Loucy (cell line): ENCODE measurements around the gene SRPRB.

Experiments used
- H2AFZ ChIP-seq: fragments of 200-600 bp; sonication (generic); 2 replicates; pipeline ENCODE4 v1.6.0; 2016; ENCODE audit warnings: antibody characterized with exemption, mild to moderate bottlenecking, low read length, moderate library complexity
- H3F3A ChIP-seq: fragments of 200-600 bp; 2 replicates; pipeline ENCODE4 v1.6.0; 2016; ENCODE audit warnings: antibody characterized with exemption, low read depth, mild to moderate bottlenecking
- H3K27me3 ChIP-seq: fragments of 200-600 bp; sonication (generic); 2 replicates; pipeline ENCODE4 v1.6.1; 2014; ENCODE audit warnings: low read length, mild to moderate bottlenecking; ENCODE audit not compliant: insufficient read depth, poor library complexity, severe bottlenecking
- H3K36me3 ChIP-seq: fragments of 200-600 bp; sonication (generic); 2 replicates; pipeline ENCODE4 v1.6.1; 2016; ENCODE audit warnings: low read length; ENCODE audit not compliant: insufficient read depth
- H3K4me1 ChIP-seq: fragments of 200-600 bp; sonication (generic); 2 replicates; pipeline ENCODE4 v1.5.1; 2014; ENCODE audit warnings: low read length, mild to moderate bottlenecking; ENCODE audit not compliant: insufficient read depth, poor library complexity, severe bottlenecking
- H3K4me2 ChIP-seq: fragments of 200-600 bp; sonication (generic); 2 replicates; pipeline ENCODE4 v1.6.0; 2014; ENCODE audit warnings: antibody characterized with exemption, low read length, low read depth, mild to moderate bottlenecking; ENCODE audit not compliant: poor library complexity, severe bottlenecking
- H3K4me3 ChIP-seq: fragments of 200-600 bp; sonication (generic); 2 replicates; pipeline ENCODE4 v1.5.1; 2014; ENCODE audit warnings: low read length, mild to moderate bottlenecking, mixed read lengths; ENCODE audit not compliant: poor library complexity, severe bottlenecking
- H3K79me2 ChIP-seq: fragments of 200-600 bp; sonication (generic); 2 replicates; pipeline ENCODE4 v1.6.1; 2014; ENCODE audit warnings: low read length; ENCODE audit not compliant: insufficient read depth
- H3K9ac ChIP-seq: fragments of 200-600 bp; sonication (generic); 2 replicates; pipeline ENCODE4 v1.6.0; 2014; ENCODE audit warnings: mild to moderate bottlenecking, low read depth, low read length, moderate library complexity; ENCODE audit not compliant: poor library complexity, severe bottlenecking
- H3K9me2 ChIP-seq: fragments of 200-600 bp; sonication (generic); replicated peaks from 2 replicates; pipeline ENCODE4 v1.6.1; 2016; ENCODE audit warnings: low read depth, low read length, mixed read lengths
- H3K9me3 ChIP-seq: fragments of 200-600 bp; sonication (generic); 2 replicates; pipeline ENCODE4 v1.6.1; 2014; ENCODE audit warnings: mild to moderate bottlenecking, antibody characterized with exemption, low read length, low read depth; ENCODE audit not compliant: insufficient read depth
- H4K20me1 ChIP-seq: fragments of 200-600 bp; sonication (generic); 2 replicates; pipeline ENCODE4 v1.6.0; 2014; ENCODE audit warnings: antibody characterized with exemption, low read length, mild to moderate bottlenecking; ENCODE audit not compliant: insufficient read depth, poor library complexity, severe bottlenecking
- EZH2phosphoT487 ChIP-seq: fragments of 200-600 bp; IDR thresholded peaks from 2 replicates; pipeline ENCODE4 v1.6.1; 2018; ENCODE audit warnings: antibody characterized with exemption, mild to moderate bottlenecking, moderate library complexity, borderline replicate concordance
- TF ChIP-seq, protein P1 (sequence below): fragments of 200-600 bp; sonication (generic); conservative IDR thresholded peaks from 2 replicates; pipeline ENCODE4 v1.5.1; 2014; ENCODE audit warnings: mild to moderate bottlenecking, antibody characterized with exemption, low read length

The SRPRB gene

DNA sequence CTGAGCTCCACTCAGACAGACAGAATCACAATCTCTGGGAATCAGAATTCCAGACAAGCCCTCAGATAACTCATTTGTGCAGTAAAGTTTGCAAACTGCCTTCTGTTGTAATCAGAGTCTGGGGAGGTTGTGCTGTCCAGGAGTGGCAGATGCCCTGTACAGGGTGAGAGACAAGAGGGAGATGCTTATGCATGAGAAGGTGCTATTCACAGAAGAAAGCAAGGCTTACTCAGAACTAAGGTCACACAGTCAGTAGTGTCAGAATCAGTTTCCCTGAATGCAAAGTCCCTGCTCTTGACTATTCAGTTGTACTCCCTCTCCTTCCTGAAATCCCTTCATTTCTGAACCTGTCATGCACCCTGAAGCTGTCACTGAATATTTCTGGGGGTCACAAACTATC is 43.7 kb downstream of the SRPRB start:
- no peaks in the 10 kb centered on the region for H3K4me1 ChIP-seq
- H4K20me1 ChIP-seq, result no peaks in the 10 kb centered on the region
- H3K36me3 ChIP-seq, result no peaks in the 10 kb centered on the region
- H3K79me2 ChIP-seq, result no peaks in the 10 kb centered on the region
- H3K4me2 ChIP-seq, result no peak overlapping the region
- H3K27me3 ChIP-seq, result no peaks in the 10 kb centered on the region
- no peaks in the 10 kb centered on the region for H3K9me3 ChIP-seq
- no peak overlapping the region for H2AFZ ChIP-seq
- H3F3A ChIP-seq, result no peaks in the 10 kb centered on the region
- no peak overlapping the region for H3K4me3 ChIP-seq
- H3K9me2 ChIP-seq, result no peaks in the 10 kb centered on the region
- TF ChIP-seq, protein P1, sequence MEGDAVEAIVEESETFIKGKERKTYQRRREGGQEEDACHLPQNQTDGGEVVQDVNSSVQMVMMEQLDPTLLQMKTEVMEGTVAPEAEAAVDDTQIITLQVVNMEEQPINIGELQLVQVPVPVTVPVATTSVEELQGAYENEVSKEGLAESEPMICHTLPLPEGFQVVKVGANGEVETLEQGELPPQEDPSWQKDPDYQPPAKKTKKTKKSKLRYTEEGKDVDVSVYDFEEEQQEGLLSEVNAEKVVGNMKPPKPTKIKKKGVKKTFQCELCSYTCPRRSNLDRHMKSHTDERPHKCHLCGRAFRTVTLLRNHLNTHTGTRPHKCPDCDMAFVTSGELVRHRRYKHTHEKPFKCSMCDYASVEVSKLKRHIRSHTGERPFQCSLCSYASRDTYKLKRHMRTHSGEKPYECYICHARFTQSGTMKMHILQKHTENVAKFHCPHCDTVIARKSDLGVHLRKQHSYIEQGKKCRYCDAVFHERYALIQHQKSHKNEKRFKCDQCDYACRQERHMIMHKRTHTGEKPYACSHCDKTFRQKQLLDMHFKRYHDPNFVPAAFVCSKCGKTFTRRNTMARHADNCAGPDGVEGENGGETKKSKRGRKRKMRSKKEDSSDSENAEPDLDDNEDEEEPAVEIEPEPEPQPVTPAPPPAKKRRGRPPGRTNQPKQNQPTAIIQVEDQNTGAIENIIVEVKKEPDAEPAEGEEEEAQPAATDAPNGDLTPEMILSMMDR, result no peak
- no peak for TF ChIP-seq EZH2phosphoT487
- no peak overlapping the region for H3K9ac ChIP-seq

DNA sequence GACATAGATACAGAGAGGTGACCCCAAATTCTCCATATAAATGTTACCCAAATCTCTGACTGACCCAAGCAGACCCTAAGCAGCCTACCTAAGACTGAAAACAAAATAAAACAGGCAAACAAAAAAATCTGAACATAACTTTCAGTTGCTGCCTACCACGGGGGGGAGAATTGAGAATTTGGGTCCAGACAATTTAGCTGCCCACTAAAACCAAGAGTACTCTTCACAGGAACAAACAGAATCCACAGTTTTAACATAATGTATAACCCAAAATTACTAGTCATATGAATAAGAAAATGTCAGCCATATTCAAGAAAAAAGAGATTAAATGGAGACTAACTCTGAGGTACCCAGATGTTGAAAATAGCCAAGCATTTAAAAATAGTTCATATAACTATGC is 44.4 kb downstream of the SRPRB start:
- Histone ChIP-seq H3K27me3 (no peaks in the 10 kb centered on the region), H3K79me2 (no peaks in the 10 kb centered on the region), H3K4me2 (no peak overlapping the region), H3K36me3 (no peaks in the 10 kb centered on the region), H3K9ac (no peak overlapping the region), H3K9me2 (no peaks in the 10 kb centered on the region), H3K9me3 (no peaks in the 10 kb centered on the region), H3F3A (no peaks in the 10 kb centered on the region), H3K4me3 (no peak overlapping the region), H2AFZ (no peak overlapping the region), H4K20me1 (no peaks in the 10 kb centered on the region), H3K4me1 (no peaks in the 10 kb centered on the region)
- TF ChIP-seq EZH2phosphoT487, result no peak
- TF ChIP-seq, protein P1, result no peak

DNA sequence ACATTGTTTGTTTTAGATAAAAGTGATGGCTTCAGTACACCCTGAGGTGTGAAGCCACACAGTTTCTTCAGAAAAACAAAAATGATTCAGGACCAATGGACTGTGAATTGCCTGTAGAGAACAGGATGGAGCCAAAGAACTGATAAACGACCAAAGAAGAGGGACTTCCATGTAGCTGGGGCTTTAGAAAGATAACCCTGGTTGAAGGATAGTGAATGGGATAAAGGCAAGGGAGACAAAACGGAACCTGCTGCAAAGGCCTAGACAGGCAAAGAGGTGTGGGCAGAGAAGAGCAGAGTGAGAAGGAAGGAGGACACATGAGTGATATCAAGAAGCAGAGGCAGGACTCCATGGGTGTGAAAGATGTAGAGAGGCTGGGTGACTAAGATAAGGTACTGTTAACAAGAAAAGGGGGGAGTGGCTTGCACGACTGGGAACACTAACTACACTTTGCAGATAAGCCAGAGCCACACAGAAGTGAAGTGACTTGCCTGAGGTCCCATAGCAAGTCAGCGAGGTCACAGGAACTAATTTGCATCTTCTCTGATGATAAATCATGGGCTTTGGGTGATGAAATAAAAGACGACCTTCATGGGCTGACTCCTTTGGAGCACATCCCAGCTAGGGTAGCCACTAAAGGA is 45.8 kb downstream of the SRPRB start:
- Histone ChIP-seq H2AFZ (no peak overlapping the region), H3K9me2 (no peaks in the 10 kb centered on the region), H3K9ac (no peak overlapping the region), H3F3A (no peaks in the 10 kb centered on the region), H3K27me3 (no peaks in the 10 kb centered on the region), H3K4me3 (no peak overlapping the region), H4K20me1 (no peaks in the 10 kb centered on the region), H3K9me3 (no peaks in the 10 kb centered on the region), H3K4me2 (no peak overlapping the region), H3K79me2 (no peaks in the 10 kb centered on the region), H3K4me1 (no peaks in the 10 kb centered on the region), H3K36me3 (no peaks in the 10 kb centered on the region)
- TF ChIP-seq, protein P1, result no peak
- no peak for TF ChIP-seq EZH2phosphoT487
